ENCODE measurements around the gene KCNN3.

- TF ChIP-seq POLR2A (IDR thresholded peaks at IDR 0.05; ENCODE audit: low read length) (no peak), GATA1 (IDR thresholded peaks at IDR 0.05; ENCODE audit: low read depth, low read length) (no peak)
Observed at GRCh38 chr1:154686507-154686906, 183.6 kb downstream of the KCNN3 start.
